ENCODE data around the gene CTXN1. TPM values are rescaled to one million over a fixed set of nuclear protein-coding genes. Genes with fewer than 3 reads are reported as not detected.

CTXN1 gene
- total and polyA plus RNA-seq, 3 donors from 2014 or later: 19.4 to 67.2 (median 40.1) TPM

DNA sequence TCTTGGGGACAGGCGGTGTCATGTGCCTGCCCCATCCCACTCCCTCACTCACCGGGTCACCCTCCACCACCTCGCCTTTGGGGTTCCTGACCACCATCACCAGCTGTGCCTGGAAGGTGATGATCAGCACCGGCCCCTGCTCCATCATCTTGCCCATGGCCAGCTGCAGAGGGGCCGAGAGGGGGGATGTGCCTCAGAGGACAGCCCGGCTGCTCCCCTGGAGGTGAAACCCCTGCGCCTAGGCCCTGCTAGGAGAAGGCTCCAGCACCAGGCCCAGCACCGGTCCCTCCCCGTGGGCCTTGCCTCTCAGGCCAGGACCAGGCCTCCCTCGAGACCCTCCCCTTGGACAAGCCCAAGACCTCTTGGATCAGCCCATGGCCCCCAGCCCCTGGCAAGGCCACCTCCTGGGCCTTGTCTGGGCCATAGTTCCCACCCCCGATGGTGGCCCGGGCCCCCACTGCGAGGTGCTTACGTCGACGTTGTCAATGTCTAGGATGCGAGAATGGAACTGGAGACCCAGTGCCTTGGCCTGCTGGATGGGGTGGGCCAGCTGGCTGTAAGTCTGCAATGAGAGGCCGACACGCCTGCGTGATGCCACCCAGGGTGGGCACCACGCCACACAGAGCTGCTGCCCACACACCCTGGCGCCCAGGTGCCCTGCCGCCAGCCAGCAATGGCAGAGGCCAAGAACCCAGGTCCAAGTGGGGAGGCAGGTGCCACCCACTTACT is 1.8 kb upstream of the CTXN1 start:
- no peak for DNase-seq
- peaks cover 47% of the 10 kb centered on the region for H3K4me1 ChIP-seq
- WGBS, 2 donors: 85 to 86% methylated on average over 9 to 23 of the region's 23 CpGs
- no peaks in the 10 kb centered on the region for H3K9me3 ChIP-seq
- no peak for TF ChIP-seq POLR2A (IDR thresholded peaks at IDR 0.05)
- TF ChIP-seq, protein P1, sequence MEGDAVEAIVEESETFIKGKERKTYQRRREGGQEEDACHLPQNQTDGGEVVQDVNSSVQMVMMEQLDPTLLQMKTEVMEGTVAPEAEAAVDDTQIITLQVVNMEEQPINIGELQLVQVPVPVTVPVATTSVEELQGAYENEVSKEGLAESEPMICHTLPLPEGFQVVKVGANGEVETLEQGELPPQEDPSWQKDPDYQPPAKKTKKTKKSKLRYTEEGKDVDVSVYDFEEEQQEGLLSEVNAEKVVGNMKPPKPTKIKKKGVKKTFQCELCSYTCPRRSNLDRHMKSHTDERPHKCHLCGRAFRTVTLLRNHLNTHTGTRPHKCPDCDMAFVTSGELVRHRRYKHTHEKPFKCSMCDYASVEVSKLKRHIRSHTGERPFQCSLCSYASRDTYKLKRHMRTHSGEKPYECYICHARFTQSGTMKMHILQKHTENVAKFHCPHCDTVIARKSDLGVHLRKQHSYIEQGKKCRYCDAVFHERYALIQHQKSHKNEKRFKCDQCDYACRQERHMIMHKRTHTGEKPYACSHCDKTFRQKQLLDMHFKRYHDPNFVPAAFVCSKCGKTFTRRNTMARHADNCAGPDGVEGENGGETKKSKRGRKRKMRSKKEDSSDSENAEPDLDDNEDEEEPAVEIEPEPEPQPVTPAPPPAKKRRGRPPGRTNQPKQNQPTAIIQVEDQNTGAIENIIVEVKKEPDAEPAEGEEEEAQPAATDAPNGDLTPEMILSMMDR (IDR thresholded peaks at IDR 0.05): no peak
- no peak overlapping the region for H3K4me3 ChIP-seq
- intact Hi-C loops (cut with DNase I; ENCODE audit: low total_unique reads): no loop called here
- H3K36me3 ChIP-seq (ENCODE audit: low read depth, missing control alignments): no peaks in the 10 kb centered on the region
- H3K27ac ChIP-seq: peak overlapping the region; percentile 74 to 82
- no peaks in the 10 kb centered on the region for H3K27me3 ChIP-seq

DNA sequence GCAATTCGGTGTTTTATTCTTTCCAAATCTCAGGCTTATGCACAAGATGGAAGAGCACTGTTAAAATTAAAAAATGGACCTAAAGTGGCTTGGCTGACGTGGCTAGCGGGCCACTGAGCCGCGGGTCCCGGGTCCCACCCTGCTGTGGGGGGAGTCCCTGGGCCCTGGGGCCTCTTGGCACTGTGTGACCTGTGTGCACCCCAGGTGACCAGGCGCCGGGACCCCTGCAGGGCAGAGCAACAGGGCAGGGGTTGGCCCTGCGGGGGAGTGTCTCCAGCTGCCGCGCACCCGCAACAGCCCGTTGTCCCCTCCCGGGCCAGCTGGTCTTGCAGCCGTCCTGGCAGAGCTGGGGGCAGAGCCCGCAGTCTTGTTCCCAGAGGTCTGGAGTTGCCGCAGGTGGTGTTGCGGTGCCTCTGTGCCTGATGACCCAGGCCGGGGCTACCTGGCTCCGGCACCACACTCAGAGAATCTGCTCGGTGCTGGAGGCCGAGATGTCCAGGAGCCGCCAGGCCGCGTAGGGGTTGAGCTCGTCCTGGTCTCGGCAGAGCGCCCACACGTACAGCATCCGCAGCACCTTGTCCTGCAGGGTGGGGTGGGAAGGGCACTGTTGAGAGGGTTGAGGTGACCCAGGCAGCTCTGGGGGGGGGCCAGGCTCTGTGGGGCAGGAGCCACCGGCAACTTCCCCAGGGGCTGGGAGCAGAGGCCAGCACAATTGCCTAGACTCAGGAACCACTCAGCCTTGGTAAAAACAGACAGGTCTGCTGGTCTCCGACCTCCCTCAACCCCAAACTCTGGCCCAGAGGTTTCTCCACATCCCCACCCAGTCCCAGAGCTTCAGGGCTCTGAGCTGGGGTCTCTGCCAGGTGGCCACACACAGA is 1.0 kb upstream of the CTXN1 start:
- H3K4me3 ChIP-seq: no peak overlapping the region
- no peaks in the 10 kb centered on the region for H3K27me3 ChIP-seq
- H3K9me3 ChIP-seq: no peaks in the 10 kb centered on the region
- 44 to 51% methylated on average over 11 to 32 of the region's 32 CpGs for WGBS, 2 donors
- no peak for DNase-seq
- no peaks in the 10 kb centered on the region for H3K36me3 ChIP-seq (ENCODE audit: low read depth, missing control alignments)
- peaks cover 51% of the 10 kb centered on the region for H3K4me1 ChIP-seq
- intact Hi-C loops (cut with DNase I; ENCODE audit: low total_unique reads): no loop called here
- peak overlapping the region; percentile 66 to 74 for H3K27ac ChIP-seq
- no peak for TF ChIP-seq POLR2A (IDR thresholded peaks at IDR 0.05)
- TF ChIP-seq, protein P1 (IDR thresholded peaks at IDR 0.05): peak in 1 of 3 experiments; percentile 2

DNA sequence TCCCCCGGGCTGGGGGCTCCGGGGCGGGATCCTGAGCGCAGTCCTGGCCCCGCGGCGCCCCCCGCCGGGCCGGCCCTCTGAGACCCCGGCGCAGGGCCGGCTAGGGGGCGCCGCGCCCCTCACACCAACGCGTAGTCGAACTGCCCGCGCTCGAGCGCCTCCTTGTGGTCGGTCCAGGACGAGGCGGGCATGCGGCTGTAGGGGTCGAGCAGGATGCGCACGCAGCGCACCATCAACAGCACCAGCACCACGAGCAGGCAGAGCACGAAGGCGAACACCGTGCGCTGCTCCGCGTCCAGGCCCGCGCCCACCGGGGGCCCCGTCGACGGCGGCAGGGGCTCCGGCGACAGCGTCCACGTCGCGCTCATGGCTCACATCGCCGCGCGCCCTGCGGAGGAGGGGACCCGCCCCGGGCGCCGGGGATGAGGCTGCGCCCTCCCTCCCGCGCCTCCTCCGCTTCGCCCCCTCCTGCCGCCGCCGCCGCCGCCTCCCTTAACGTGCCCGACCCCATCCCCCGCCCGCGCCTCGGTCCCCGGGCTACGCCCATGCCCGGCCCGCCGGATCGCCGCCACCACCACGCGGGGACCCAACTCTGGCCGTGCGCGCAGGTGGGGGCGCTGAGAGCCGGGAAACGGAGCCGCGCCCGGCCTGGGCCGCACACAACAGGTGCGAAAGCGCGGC is 624 bp downstream of the CTXN1 start:
- intact Hi-C loops (cut with DNase I; ENCODE audit: low total_unique reads): no loop called here
- peaks cover 60% of the 10 kb centered on the region for H3K4me1 ChIP-seq
- H3K4me3 ChIP-seq: peak overlapping the region; percentile 44 to 52
- H3K27me3 ChIP-seq: no peaks in the 10 kb centered on the region
- H3K36me3 ChIP-seq (ENCODE audit: low read depth, missing control alignments): no peaks in the 10 kb centered on the region
- H3K27ac ChIP-seq: no peak overlapping the region
- no peaks in the 10 kb centered on the region for H3K9me3 ChIP-seq
- DNase-seq: peak; percentile 89
- TF ChIP-seq, protein P1 (IDR thresholded peaks at IDR 0.05): peak; percentile 75 to 82 (median 79)
- TF ChIP-seq POLR2A (IDR thresholded peaks at IDR 0.05): no peak
- WGBS, 2 donors: 2% methylated on average over 59 of the region's 98 CpGs; no CpG with 5 or more reads in 1 of the 2 donors

DNA sequence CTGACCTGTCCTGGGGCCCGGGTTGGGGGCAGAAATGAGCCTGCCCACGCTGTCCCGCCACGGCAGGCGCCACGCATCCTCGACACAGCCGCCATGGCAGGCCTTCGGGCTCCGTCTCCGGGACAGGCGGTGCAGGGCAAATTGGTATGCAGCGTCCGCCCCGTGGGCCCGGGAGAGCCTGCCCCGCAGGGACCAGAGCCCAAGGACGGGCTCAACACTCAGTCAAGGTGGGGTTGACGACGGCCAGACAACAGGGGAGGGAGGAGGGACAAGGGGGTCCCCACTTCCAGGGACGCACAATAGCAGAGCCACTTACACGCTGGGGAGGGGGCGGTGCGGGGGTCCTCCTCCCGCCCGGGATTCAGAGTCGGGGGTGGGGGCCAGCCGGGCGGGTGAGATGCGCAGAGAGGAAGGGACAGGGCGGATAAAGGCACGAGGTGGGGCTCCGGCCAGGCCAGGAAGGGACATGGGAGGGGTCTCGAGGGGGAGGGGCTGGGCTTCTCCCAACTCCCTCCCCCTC is 1.2 kb downstream of the CTXN1 start:
- H3K36me3 ChIP-seq (ENCODE audit: low read depth, missing control alignments): no peaks in the 10 kb centered on the region
- WGBS, 2 donors: 36 to 58% methylated on average over 12 to 29 of the region's 34 CpGs
- no peak for TF ChIP-seq POLR2A (IDR thresholded peaks at IDR 0.05)
- TF ChIP-seq, protein P1 (IDR thresholded peaks at IDR 0.05): no peak
- DNase-seq: no peak
- intact Hi-C loops (cut with DNase I; ENCODE audit: low total_unique reads): no loop called here
- H3K9me3 ChIP-seq: no peaks in the 10 kb centered on the region
- H3K4me1 ChIP-seq: peaks cover 61% of the 10 kb centered on the region
- H3K27me3 ChIP-seq: no peaks in the 10 kb centered on the region
- H3K4me3 ChIP-seq: peak overlapping the region; percentile 44 to 52
- H3K27ac ChIP-seq: peak overlapping the region in 1 of 2 donors; percentile 11

Measured in testis (tissue), 3 donors.